Mammary epithelial cell (primary cell): Measurements from ENCODE around the gene HOXA6.

ENCODE experiments used
- EZH2 ChIP-seq: IDR thresholded peaks from 2 replicates; pipeline ENCODE4 v1.6.1; 2012; ENCODE audit warnings: low read length, inconsistent platforms, borderline replicate concordance
- TF ChIP-seq, protein P1 (sequence below), 2 donors: IDR thresholded peaks in 1 of 2; conservative IDR thresholded peaks in 1 of 2; 2 replicates each; pipeline ENCODE4 v1.5.1; 2011 to 2012; ENCODE audit warnings: inconsistent platforms in 2 of 2, low read length in 2 of 2, mild to moderate bottlenecking in 2 of 2, control low read depth in 1 of 2, low read depth in 1 of 2; ENCODE audit not compliant: insufficient read depth in 1 of 2; ENCODE audit errors: extremely low read depth in 1 of 2

DNA sequence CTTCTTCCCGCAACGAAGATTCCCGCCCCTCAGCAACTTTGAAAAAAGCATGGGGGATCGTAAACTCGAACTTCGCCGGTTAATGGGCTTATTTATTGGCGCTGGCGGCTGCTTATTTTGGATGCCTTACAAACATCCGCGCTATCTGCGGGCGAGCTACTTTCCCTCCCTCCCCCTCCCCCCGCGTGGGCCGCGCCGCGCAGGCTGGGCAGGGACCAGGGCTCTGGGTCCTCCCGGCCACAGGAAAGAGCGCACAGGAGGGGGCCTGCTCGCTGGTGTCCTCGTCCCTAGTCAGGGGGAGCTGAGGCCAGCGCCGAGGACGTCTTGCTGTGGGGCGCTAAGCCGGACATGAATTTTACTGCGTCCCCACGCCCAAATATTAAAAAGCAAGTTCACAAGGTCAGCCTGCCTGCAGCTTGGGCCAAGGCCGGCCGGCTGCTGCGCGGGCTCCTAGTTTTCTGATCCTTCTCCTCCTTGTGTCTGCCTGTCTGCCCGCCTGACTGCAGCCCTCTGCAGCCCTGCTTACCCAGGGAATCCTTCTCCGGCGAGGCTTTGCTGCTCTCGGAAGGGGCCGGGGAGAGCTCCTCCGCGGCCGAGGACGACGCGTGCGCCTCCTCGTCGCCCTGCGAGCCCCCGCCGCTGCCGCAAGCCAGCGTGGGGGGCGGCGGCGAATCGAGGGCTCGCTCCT, 25.4 kb upstream of the HOXA6 start:
- TF ChIP-seq, protein P1, sequence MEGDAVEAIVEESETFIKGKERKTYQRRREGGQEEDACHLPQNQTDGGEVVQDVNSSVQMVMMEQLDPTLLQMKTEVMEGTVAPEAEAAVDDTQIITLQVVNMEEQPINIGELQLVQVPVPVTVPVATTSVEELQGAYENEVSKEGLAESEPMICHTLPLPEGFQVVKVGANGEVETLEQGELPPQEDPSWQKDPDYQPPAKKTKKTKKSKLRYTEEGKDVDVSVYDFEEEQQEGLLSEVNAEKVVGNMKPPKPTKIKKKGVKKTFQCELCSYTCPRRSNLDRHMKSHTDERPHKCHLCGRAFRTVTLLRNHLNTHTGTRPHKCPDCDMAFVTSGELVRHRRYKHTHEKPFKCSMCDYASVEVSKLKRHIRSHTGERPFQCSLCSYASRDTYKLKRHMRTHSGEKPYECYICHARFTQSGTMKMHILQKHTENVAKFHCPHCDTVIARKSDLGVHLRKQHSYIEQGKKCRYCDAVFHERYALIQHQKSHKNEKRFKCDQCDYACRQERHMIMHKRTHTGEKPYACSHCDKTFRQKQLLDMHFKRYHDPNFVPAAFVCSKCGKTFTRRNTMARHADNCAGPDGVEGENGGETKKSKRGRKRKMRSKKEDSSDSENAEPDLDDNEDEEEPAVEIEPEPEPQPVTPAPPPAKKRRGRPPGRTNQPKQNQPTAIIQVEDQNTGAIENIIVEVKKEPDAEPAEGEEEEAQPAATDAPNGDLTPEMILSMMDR (conservative IDR thresholded peaks at IDR 0.05 in 1 of 2, IDR thresholded peaks at IDR 0.05 in 1 of 2; ENCODE audit: extremely low read depth in 1 of 2, insufficient read depth in 1 of 2, low read depth in 1 of 2, low read length in 2 of 2) = no peak
- no peak for TF ChIP-seq EZH2
